Suprapubic skin (tissue), 3 donors: ENCODE measurements around the gene ALOX5AP.

Experiments used
- POLR2AphosphoS5 ChIP-seq, 3 donors: sonication (generic); formaldehyde crosslinking; IDR thresholded peaks; one replicate each; pipeline ENCODE4 v1.6.1; 2017; ENCODE audit warnings: antibody characterized with exemption in 3 of 3
- TF ChIP-seq, protein P1 (sequence below), 2 donors: fragments of 200-600 bp in 1 of 2; fragments of 450-650 bp in 1 of 2; sonication (generic) in 1 of 2; IDR thresholded peaks; one replicate each; pipeline ENCODE4 v1.5.1; 2016 to 2019; ENCODE audit warnings: antibody characterized with exemption in 2 of 2, mild to moderate bottlenecking in 1 of 2, moderate library complexity in 1 of 2

DNA sequence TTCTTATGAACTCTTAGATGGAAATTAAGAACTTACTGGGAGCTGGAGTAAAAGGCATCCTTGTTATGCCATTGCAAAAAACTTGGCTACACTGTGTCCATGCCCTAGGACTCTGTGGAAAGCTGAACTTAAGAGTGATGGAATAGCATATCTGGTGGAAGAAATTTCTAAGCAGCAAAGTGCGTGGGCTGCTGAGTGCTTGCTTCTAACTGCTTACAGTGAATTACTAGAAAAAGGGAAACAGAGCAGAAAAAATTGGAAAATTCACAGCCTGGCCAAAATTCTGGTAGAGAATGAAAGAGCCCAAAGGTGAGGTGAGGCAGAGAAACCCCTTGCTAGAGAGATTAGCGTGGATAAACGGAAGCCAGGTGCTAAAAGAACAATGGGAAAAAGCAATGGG is 44.3 kb downstream of the ALOX5AP start:
- TF ChIP-seq, protein P1, sequence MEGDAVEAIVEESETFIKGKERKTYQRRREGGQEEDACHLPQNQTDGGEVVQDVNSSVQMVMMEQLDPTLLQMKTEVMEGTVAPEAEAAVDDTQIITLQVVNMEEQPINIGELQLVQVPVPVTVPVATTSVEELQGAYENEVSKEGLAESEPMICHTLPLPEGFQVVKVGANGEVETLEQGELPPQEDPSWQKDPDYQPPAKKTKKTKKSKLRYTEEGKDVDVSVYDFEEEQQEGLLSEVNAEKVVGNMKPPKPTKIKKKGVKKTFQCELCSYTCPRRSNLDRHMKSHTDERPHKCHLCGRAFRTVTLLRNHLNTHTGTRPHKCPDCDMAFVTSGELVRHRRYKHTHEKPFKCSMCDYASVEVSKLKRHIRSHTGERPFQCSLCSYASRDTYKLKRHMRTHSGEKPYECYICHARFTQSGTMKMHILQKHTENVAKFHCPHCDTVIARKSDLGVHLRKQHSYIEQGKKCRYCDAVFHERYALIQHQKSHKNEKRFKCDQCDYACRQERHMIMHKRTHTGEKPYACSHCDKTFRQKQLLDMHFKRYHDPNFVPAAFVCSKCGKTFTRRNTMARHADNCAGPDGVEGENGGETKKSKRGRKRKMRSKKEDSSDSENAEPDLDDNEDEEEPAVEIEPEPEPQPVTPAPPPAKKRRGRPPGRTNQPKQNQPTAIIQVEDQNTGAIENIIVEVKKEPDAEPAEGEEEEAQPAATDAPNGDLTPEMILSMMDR (IDR thresholded peaks at IDR 0.05): no peak
- no peak for TF ChIP-seq POLR2AphosphoS5 (IDR thresholded peaks at IDR 0.05)
